Prostate gland (tissue), 2 donors: ENCODE results near the gene TPPP.
"Not testable (repeated sequence)": the region's sequence is repeated elsewhere in the genome, so short reads cannot be mapped to it uniquely, and the experiment has no call there.

ENCODE experiments used
- CTCF ChIP-seq, 4 experiments: fragments of 200-600 bp in 2 of 4; fragments of 450-650 bp in 2 of 4; sonication (generic) in 2 of 4; IDR thresholded peaks; 1 replicate in 3 of 4; 2 replicates in 1 of 4; pipeline ENCODE4 v1.5.1; 2016 to 2019; ENCODE audit warnings: antibody characterized with exemption in 4 of 4, mild to moderate bottlenecking in 2 of 4, moderate library complexity in 2 of 4
- POLR2A ChIP-seq: fragments of 450-650 bp; IDR thresholded peaks from one replicate; pipeline ENCODE4 v1.6.1; 2016; ENCODE audit warnings: antibody characterized with exemption, mild to moderate bottlenecking

- TF ChIP-seq CTCF (IDR thresholded peaks at IDR 0.05); POLR2A: not testable (repeated sequence)
These were observed 11.6 kb downstream of the TPPP start for GRCh38 chr5:681317-682191.
